HG03460 (cell line): Measurements from ENCODE around the gene CASK.

Source experiments
- ATAC-seq: cut with Tn5 transposase; IDR thresholded peaks from one replicate; pipeline ENCODE4 v1.9.1; 2021; ENCODE audit not compliant: unreplicated experiment

CASK gene

GRCh38 chrX:41923211-41923977 is at the start of gene CASK:
Gene CASK (minus strand): TSS chrX:41923554. CDS start chrX:41922988, 566 bp downstream.
- ATAC-seq: peak; percentile 80

- ATAC-seq: no peak
Observed at GRCh38 chrX:41971346-41971745, 48.0 kb upstream of the CASK start.

DNA sequence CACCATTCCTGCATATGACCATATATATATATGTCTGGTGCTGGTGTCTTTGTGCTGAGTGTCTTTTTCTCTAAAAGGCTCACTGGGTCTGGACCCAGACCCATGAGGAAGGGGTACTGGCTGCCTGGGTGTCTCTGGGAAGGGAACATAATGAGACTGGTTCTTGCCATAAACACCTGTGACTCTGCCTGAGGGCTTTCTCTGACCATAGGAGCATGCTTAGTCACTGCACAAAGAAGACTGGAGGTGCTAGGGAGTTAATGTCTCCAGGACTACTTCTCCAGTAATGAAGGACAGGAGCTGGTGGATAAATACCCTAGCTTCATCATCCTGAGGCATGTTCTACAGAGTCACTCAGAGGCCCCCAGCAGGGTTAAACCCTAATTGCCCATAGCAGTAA is 47.1 kb upstream of the CASK start:
- no peak for ATAC-seq

DNA sequence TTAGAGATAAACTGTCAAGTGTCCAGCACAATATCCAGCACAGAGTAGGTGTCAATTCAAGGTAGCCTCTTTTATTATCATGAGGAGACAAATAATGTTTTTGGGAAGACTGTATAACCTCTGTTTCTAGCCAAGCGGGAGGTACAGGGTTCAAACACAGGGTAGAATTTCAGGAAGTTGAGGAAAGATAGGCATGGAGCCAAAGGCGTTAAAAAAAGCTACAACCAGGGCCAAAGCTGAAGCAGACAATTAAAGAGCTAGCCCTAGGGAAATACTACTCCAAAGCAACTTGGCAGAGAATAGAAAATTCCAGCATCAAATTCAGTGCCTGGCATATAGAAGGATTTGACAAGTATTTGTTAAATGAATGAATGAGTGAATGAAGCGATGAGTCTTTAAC is 40.0 kb upstream of the CASK start:
- ATAC-seq: no peak

GRCh38 chrX:41960142-41960541 is 36.8 kb upstream of the CASK start:
- no peak for ATAC-seq

GRCh38 chrX:41958861-41959260 is 35.5 kb upstream of the CASK start:
- no peak for ATAC-seq

- no peak for ATAC-seq
Observed at GRCh38 chrX:41956027-41956426, 32.7 kb upstream of the CASK start.

GRCh38 chrX:41952102-41952501 is 28.7 kb upstream of the CASK start:
- ATAC-seq: no peak

DNA sequence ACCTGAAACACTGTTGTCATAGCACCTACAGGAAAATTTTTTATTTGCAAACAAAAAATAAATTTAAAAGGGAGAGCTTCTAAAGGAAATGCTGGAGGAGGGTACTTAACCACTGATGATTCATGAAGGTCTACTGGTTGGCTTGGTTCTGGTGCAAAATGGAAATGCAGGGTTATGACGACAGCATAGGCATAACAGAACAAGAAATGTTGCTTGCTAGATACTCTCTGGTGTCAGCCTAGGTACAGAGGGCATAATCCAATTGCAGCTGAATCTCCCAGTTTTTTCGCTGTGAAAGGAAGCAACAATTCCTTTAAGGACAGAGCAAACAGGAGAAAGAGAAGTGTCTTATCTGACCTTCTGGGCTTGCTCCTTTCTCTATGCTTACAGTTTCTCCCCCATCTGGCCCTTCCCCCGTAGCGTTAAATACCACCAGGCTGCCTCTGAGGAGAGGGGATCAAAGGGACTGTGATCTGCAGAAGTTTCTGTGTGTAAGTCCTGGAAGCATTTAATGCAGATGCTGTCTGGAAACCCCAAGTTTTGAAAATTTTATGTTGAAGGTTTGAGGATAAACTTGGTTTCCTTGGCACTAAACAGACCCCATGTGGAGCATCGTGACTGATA is 23.7 kb upstream of the CASK start:
- ATAC-seq: no peak

- no peak for ATAC-seq
Observed at GRCh38 chrX:41946235-41946634, 22.9 kb upstream of the CASK start.

- no peak for ATAC-seq
Observed at GRCh38 chrX:41935832-41936231, 12.5 kb upstream of the CASK start.

GRCh38 chrX:41933546-41933945 is 10.2 kb upstream of the CASK start:
- ATAC-seq: no peak

DNA sequence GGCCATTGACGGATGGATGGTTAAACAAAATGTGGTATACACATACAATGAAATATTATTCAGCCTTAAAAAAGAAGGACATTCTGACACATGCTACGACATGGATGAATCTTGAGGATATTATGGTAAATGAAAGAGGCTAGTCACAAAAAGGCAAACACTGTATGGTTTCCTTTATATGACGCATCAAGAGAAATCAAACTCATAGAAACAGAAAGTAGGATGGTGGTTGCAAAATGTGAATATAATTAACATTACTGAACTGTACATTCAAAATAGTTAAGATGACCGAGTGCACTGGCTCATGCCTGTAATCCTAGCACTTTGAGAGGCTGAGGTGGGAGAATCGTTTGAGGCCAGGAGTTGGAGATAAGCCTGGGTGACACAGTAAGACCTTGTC is 9.5 kb upstream of the CASK start:
- no peak for ATAC-seq

DNA sequence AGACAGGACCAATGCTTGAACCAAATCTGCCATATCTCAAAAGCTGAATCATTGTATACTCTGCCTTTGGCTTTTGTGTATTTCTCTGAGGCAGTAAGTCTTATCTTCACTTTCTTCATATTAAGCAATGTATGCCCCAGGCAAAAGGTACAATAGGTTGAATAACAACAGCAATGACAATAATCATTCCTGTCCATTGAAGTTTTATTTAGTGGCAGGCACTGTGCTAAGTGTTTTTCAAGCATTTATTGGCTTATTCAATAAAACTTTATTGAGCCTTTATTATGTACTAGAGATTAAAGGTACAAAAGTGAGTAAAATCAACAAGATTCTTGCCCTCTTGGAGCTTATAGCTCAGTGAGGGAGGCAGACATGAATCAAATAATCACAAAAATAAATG is 8.2 kb upstream of the CASK start:
- no peak for ATAC-seq

- ATAC-seq: no peak
Observed at GRCh38 chrX:41923978-41924683, 777 bp upstream of the CASK start.

DNA sequence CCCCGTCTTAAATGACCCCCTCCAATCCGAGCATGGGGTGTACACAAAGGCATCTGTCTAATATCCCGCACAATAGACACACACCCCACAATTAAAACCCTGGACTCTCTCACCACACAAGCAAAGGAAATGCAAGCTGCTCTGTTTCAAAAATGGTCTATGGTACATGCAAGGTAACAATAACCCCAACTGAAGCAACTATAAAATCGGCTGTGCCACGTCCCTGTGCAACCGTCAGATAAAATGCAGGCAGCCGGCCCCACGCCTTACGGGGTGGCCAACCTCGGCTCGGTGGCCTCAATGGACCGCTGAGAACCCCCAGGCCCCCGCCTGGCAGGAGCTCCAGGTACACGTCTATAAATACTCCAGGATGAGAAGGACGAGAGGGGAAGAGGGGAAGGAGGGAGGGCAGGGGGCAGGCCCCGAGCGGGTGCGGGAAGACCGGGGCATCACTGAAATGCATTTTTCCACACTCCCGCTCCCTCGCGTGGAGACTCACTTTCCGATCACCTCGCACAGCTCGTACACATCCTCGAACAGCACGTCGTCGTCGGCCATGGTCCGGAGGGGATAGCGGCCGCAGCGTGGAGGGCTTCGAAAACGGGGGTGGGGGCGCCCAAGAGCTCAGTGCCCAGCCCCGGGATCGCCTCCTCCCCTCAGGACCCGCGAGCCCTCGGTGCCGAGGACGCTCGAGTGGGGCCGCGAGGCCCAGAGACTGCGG is 763 bp downstream of the CASK start:
- no peak for ATAC-seq

GRCh38 chrX:41921492-41922430 is 1.6 kb downstream of the CASK start:
- no peak for ATAC-seq

DNA sequence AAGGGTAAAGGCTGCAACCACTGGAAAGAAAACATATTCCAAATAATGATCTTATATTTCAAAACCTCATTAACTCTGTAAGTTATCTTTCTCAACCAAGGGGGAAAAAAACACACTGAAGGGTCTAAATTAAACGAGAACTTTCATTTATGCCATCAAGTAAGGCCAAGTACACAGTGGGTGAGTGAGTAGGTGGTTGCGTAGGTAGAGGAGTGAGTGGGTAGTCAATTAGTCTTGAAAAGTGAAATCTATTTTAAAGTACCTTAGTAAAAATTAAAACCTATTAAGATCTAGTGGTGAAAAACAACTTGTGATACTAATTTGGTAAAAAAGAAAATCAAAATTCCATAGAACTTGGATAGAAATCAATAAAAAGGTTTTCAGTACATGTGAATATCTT is 3.5 kb downstream of the CASK start:
- no peak for ATAC-seq

DNA sequence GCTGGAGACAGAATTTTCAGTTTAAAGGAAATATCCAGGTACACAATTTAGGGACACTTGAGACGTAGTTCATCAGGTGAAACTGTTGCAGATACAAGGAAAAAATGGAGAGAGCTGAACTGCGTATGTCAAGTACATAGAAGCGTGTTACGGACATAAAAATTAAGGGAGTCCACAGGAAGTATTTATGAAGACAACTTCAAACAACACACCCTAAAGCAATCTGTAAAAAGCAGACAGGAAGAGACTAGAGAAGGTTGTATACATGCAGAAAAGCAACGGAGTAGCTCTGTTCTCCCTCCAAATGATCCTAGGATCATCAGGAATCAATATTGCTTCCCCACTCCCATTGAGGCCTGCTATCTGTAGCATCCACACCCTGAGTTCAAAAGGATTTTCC is 5.8 kb downstream of the CASK start:
- no peak for ATAC-seq

DNA sequence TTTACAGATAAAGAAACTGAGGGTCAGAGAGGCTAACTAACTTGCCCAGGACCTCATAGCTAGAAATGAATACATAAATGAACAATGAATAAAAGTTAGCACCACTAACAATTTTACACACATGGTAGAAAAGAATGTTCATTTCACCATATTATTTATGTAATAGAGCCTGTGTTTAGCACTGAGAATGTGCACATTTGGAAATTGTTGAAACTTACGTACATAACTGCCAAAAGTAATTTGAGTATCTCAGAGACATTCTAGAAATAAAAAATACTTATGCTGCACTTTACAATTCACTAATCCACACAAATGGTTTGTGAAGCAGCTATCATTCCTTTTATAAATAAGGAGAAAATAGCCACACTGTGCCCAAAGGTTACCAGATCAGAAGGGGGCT is 9.9 kb downstream of the CASK start:
- no peak for ATAC-seq
